Measurements from ENCODE around the gene KIRREL3.

The KIRREL3 gene

GRCh38 chr11:126949066-126949891 lies 51.3 kb downstream of the KIRREL3 start:
- peak; percentile 25 for DNase-seq

- DNase-seq: no peak
Observed at GRCh38 chr11:126948563-126948962, 52.0 kb downstream of the KIRREL3 start.

- DNase-seq: no peak
Observed at GRCh38 chr11:126945319-126945718, 55.3 kb downstream of the KIRREL3 start.

- no peak for DNase-seq
Observed at GRCh38 chr11:126943316-126943715, 57.3 kb downstream of the KIRREL3 start.

GRCh38 chr11:126942146-126942545 lies 58.4 kb downstream of the KIRREL3 start:
- DNase-seq: no peak

GRCh38 chr11:126939552-126939951 lies 61.0 kb downstream of the KIRREL3 start:
- DNase-seq: no peak

DNA sequence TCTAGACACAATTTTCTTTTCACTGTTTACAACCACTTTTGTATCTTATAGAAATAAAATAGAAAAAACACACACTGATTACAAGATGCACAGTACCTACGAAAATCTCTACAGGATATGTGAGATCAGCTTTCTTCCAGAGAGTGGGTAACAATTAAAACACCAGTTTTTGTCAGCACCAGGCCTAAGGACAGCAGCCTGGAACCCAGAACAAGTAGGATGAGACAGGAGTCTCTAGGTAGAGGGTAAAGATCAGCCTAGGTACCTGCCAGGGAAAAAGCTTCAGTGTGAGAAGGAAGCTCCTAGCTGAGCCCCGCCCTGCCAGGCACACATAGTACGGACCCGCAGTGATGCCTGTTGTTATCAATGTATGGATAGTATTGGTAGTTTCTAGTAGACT lies 61.9 kb downstream of the KIRREL3 start:
- no peak for DNase-seq

- no peak for DNase-seq
Observed at GRCh38 chr11:126930091-126930841, 70.3 kb downstream of the KIRREL3 start.

GRCh38 chr11:126929179-126930061 lies 71.2 kb downstream of the KIRREL3 start:
- no peak for DNase-seq

DNA sequence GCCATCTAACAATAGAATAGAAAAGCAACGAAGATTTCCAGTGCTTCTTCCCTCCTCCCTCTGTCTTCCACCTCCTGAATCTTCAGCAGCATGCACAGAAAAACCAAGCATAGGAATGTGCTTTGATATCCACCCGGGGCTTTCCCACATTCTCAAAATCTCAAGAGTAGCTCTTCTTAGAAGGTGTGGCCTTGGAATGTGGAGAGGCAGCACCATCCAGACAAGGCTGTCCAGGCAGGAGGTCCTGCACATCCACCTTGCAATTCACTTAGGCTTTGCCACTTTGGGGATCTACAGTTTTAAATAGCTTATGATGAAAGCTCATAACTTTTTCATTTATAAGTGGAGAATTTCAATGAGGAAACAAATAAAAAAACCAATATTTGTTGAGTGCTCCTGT lies 72.9 kb downstream of the KIRREL3 start:
- no peak for DNase-seq

DNA sequence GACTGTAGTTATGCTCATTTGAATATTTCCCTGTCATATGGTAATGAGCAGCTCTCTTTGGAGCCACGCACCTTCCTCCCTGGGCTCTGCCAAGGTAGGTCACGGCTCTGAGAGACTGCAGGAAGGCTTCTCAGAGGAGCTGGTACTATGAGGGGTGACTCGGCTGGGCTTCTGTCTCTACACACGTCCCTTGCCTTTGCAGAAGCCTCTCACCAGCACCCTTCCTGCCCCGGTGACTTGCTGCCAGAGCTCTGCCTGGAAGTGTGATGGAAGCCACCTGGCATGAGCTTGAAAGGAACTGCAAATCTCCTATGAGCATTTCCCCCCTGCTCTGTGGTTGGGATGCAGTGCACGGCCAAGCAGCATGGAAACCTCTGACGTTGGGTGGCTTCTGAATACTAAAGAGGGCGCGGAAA lies 74.2 kb downstream of the KIRREL3 start:
- no peak for DNase-seq

GRCh38 chr11:126925321-126926093 lies 75.1 kb downstream of the KIRREL3 start:
- no peak for DNase-seq

DNA sequence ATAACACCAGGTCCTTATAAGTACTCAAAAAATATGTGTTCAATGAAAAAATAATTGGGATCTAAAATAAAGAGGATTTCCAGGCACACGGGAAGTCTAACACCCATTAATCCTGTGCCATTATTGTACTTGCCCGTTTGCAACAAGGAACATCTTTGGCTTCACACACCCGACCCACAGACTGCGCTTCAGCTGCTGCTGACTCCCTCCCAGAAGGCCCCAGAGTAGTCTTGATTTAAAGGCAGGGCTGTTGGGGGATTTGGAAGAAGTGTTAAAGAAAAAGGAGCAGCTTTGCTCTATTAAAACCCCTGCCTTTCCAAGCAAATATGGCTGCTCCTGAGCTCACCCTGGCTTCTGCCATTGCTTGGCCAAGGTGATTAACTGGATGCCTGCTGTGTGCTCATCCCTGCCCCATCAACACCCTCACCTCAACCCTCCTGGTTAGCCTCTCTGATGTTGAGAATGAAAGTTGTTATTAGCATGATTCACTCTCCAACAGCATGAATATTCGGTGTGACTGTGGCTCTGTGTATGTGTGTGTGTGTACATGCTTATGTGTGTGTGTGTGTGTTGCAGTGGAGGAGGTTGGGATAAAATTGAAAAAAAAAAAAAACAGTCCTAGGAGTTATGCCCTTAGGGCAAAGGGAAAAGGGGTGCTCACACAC lies 76.1 kb downstream of the KIRREL3 start:
- no peak for DNase-seq

GRCh38 chr11:126920833-126921232 lies 79.7 kb downstream of the KIRREL3 start:
- no peak for DNase-seq

DNA sequence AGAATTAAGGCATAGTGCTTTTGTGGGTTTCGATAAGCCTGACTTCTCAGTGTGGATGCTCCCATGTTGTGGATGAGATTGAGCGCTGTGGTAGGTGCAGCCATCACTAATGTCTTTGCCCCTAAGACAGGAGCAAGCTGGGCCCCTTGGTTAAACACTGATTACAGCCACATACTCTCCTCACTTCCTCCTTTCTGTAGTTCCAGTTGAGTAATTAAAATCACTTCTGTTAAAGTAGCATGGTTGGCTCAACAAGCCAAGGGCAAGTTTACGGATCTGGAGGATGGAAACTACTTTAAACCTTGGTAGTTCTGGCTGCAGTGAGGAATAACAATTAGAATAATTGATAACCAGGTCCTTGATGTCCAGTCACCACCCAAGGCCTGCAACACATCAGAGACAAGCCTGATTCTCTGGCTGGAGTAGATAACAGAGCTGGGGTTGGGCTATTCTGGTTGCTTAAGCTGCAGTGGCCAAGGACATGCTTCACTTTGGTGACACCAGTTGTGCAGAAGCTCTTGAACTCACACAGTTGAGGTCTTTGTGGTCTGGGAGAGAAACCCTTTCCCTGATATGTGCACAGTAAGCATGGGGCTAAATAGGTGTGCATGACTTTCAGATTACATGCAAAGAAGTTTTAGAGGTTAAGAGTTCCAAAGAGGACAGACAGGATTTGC lies 81.3 kb downstream of the KIRREL3 start:
- DNase-seq: peak; percentile 39

DNA sequence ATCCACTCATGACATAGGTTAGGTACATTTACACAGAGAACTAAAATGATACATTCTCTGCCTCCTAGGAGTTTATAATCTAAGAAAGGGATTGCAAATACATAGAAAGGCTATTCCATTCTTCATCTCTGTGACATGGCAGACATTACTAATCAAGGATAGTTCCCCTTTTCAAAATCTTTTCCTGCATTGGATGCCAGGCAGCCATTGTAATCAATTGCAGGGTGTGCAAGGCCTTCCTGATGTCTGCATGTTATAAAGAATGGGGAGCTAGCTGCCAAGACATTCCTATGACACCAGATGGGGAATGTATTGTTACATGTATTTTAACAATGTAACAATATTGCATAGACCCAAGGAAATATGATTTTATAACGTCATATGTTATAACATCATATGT lies 82.0 kb downstream of the KIRREL3 start:
- DNase-seq: no peak

DNA sequence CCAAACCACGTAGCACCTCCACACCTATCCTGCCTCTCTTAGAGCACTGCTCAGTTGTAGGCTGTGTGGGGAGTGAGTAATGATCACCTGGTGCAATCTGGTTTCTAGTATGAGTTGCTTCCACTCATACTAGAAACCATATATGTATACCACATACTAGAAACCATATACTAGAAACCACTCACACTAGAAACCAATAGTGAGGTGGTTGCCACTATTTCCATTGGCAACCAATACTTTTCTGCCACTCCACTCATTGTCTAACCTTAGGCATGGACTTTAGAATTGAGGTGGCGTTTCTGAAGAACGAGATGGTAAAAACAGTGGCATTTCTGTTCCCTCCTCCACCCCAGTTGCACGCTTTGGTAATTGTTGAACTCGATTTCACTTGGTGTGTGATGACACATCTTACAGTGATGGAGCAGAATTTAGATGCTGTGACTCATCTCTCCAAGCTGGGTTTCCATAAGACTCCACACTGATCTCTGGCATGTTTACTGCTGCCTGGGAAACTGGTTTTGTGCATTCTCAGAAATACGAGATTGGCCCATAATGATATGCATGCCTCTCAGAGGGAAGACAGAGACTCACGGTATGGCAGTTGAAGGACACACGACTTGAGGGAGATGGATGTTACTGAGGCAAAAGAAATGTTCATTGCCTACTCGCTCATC lies 82.9 kb downstream of the KIRREL3 start:
- peak; percentile 36 for DNase-seq

- DNase-seq: no peak
Observed at GRCh38 chr11:126915430-126915829, 85.1 kb downstream of the KIRREL3 start.

DNA sequence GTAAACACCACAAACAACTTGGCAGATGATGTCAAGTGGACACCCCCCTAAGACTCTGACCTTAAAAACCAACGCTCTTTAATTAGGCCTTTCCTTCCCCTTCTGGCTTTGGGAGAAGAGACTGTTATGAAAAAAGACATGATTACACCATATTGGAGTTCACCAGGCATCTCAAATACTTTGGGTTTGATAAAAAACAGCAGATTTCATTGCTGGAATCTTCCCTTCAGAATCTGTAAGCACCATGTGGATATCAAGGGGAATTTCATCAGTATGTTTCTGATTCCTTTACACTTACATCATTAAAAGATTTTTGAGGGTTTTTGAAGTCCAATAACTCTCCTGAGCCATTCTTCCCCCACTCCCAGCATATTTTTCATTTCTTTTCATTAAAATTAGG lies 85.6 kb downstream of the KIRREL3 start:
- no peak for DNase-seq

GRCh38 chr11:126914166-126914565 lies 86.4 kb downstream of the KIRREL3 start:
- no peak for DNase-seq

GRCh38 chr11:126904520-126904919 lies 96.0 kb downstream of the KIRREL3 start:
- DNase-seq: no peak

Measured in OCI-M1 (cell line).